ENCODE measurements around the gene MOCS2.

MOCS2 gene

GRCh38 chr5:53127107-53127506, 17.6 kb upstream of the MOCS2 start:
- TF ChIP-seq TAF1 (IDR thresholded peaks at IDR 0.05; ENCODE audit: low read depth) (no peak), CREB1 (IDR thresholded peaks at IDR 0.05; ENCODE audit: low read depth) (no peak), EGR1 (IDR thresholded peaks at IDR 0.05) (no peak), NFIC (IDR thresholded peaks at IDR 0.05) (no peak), ZBTB7A (IDR thresholded peaks at IDR 0.05; ENCODE audit: low read depth) (no peak), YY1 (IDR thresholded peaks at IDR 0.05; ENCODE audit: low read depth) (no peak), FOXM1 (IDR thresholded peaks at IDR 0.05; ENCODE audit: borderline replicate concordance, low read depth) (no peak), EP300 (IDR thresholded peaks at IDR 0.05; ENCODE audit: borderline replicate concordance) (no peak)
- TF ChIP-seq, protein P1, sequence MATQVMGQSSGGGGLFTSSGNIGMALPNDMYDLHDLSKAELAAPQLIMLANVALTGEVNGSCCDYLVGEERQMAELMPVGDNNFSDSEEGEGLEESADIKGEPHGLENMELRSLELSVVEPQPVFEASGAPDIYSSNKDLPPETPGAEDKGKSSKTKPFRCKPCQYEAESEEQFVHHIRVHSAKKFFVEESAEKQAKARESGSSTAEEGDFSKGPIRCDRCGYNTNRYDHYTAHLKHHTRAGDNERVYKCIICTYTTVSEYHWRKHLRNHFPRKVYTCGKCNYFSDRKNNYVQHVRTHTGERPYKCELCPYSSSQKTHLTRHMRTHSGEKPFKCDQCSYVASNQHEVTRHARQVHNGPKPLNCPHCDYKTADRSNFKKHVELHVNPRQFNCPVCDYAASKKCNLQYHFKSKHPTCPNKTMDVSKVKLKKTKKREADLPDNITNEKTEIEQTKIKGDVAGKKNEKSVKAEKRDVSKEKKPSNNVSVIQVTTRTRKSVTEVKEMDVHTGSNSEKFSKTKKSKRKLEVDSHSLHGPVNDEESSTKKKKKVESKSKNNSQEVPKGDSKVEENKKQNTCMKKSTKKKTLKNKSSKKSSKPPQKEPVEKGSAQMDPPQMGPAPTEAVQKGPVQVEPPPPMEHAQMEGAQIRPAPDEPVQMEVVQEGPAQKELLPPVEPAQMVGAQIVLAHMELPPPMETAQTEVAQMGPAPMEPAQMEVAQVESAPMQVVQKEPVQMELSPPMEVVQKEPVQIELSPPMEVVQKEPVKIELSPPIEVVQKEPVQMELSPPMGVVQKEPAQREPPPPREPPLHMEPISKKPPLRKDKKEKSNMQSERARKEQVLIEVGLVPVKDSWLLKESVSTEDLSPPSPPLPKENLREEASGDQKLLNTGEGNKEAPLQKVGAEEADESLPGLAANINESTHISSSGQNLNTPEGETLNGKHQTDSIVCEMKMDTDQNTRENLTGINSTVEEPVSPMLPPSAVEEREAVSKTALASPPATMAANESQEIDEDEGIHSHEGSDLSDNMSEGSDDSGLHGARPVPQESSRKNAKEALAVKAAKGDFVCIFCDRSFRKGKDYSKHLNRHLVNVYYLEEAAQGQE (IDR thresholded peaks at IDR 0.05; ENCODE audit: low read depth), result no peak
- TF ChIP-seq, protein P2, sequence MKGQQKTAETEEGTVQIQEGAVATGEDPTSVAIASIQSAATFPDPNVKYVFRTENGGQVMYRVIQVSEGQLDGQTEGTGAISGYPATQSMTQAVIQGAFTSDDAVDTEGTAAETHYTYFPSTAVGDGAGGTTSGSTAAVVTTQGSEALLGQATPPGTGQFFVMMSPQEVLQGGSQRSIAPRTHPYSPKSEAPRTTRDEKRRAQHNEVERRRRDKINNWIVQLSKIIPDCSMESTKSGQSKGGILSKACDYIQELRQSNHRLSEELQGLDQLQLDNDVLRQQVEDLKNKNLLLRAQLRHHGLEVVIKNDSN (IDR thresholded peaks at IDR 0.05), result no peak

DNA sequence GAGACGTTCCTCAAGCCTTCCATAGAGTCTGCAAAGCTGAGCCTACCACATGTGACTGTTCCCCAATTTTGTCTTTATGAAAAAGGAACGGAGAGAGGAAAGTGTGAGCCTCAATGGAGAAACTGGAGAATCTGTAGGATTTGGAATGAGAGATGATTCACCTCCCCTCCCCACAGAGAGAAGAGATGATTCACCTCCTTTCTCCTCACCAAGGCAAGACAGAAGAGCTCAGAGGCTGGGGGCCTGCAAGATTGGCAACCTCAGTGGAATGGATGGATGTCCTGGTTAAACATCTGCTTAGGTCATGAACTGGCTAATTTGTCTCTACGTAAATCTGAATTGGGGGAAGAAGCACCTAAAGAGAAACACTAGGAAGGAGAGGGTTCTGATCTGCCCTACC, 17.0 kb upstream of the MOCS2 start:
- no peak for TF ChIP-seq EP300 (IDR thresholded peaks at IDR 0.05; ENCODE audit: borderline replicate concordance)
- no peak for TF ChIP-seq TEAD4 (IDR thresholded peaks at IDR 0.05)
- no peak for TF ChIP-seq CREB1 (IDR thresholded peaks at IDR 0.05; ENCODE audit: low read depth)
- no peak for TF ChIP-seq TAF1 (IDR thresholded peaks at IDR 0.05; ENCODE audit: low read depth)
- no peak for TF ChIP-seq EGR1 (IDR thresholded peaks at IDR 0.05)
- TF ChIP-seq, protein P1 (IDR thresholded peaks at IDR 0.05; ENCODE audit: low read depth), result no peak
- TF ChIP-seq ZBTB7A (IDR thresholded peaks at IDR 0.05; ENCODE audit: low read depth), result no peak
- no peak for TF ChIP-seq YY1 (IDR thresholded peaks at IDR 0.05; ENCODE audit: low read depth)
- no peak for TF ChIP-seq FOXM1 (IDR thresholded peaks at IDR 0.05; ENCODE audit: borderline replicate concordance, low read depth)
- no peak for TF ChIP-seq CEBPB (IDR thresholded peaks at IDR 0.05)
- no peak for TF ChIP-seq NFIC (IDR thresholded peaks at IDR 0.05)
- TF ChIP-seq, protein P2 (IDR thresholded peaks at IDR 0.05), result no peak
- no peak for TF ChIP-seq RAD21 (IDR thresholded peaks at IDR 0.05; ENCODE audit: low read depth)
- TF ChIP-seq, protein P3, sequence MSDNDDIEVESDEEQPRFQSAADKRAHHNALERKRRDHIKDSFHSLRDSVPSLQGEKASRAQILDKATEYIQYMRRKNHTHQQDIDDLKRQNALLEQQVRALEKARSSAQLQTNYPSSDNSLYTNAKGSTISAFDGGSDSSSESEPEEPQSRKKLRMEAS (IDR thresholded peaks at IDR 0.05), result no peak
- TF ChIP-seq TCF12 (IDR thresholded peaks at IDR 0.05; ENCODE audit: low read depth), result no peak

DNA sequence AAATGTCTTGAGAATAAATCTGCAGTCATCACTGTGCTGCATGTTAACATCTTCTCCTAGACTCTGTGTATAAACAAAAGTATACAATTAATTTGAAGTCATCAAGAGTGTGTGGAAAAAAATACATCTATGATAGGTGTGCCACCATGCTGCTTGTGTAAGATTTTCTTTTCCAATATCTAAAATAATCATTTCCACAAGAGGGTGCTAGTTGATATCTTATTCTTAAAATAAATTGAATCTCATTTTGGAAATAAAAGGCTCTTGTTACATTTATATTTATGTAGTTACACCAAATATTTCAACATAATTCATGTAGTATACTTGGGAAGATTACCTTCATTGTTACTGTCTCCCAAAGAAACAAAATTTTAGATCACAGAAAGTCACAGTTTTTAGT, 14.1 kb upstream of the MOCS2 start:
- TF ChIP-seq RAD21 (IDR thresholded peaks at IDR 0.05; ENCODE audit: low read depth), result no peak
- no peak for TF ChIP-seq CREB1 (IDR thresholded peaks at IDR 0.05; ENCODE audit: low read depth)

DNA sequence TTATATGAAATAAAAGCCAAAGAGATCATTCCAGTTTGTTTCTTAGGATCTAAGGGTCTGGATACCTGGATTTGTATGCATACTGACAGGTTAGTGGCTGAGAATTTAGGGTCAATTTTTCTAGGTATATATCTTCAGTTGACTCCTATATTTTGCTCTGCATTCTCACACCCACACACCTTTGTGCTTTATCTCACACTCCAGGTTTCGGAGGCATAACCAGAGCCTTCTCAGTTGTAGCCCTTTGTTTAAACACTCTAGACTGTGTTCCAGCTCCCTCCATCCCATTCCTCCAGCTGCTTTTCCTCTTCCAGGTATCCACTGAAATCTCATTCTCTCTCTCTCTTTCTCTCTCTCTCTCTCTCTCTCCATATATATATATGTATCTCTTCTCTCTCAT, 10.6 kb upstream of the MOCS2 start:
- no peak for TF ChIP-seq YY1 (IDR thresholded peaks at IDR 0.05; ENCODE audit: low read depth)
- TF ChIP-seq EGR1 (IDR thresholded peaks at IDR 0.05), result no peak
- TF ChIP-seq TEAD4 (IDR thresholded peaks at IDR 0.05), result no peak
- TF ChIP-seq TCF12 (IDR thresholded peaks at IDR 0.05; ENCODE audit: low read depth), result no peak
- no peak for TF ChIP-seq NFIC (IDR thresholded peaks at IDR 0.05)
- no peak for TF ChIP-seq ZBTB7A (IDR thresholded peaks at IDR 0.05; ENCODE audit: low read depth)
- TF ChIP-seq CEBPB (IDR thresholded peaks at IDR 0.05), result no peak
- TF ChIP-seq, protein P2 (IDR thresholded peaks at IDR 0.05), result no peak
- TF ChIP-seq CREB1 (IDR thresholded peaks at IDR 0.05; ENCODE audit: low read depth), result no peak
- TF ChIP-seq EP300 (IDR thresholded peaks at IDR 0.05; ENCODE audit: borderline replicate concordance), result no peak
- TF ChIP-seq, protein P1 (IDR thresholded peaks at IDR 0.05; ENCODE audit: low read depth), result no peak
- TF ChIP-seq, protein P3 (IDR thresholded peaks at IDR 0.05), result no peak
- TF ChIP-seq TAF1 (IDR thresholded peaks at IDR 0.05; ENCODE audit: low read depth), result no peak
- no peak for TF ChIP-seq FOXM1 (IDR thresholded peaks at IDR 0.05; ENCODE audit: borderline replicate concordance, low read depth)
- no peak for TF ChIP-seq RAD21 (IDR thresholded peaks at IDR 0.05; ENCODE audit: low read depth)

Data from Ishikawa (cell line).